IPS DF 6.9 (cell line): ENCODE results near the gene BTRC.

Experiments
- DNase-seq: peaks from one replicate; pipeline ENCODE4 v3.0.0-alpha.2; 2013; ENCODE audit warnings: low read depth, low spot score
- H3K27ac ChIP-seq: one replicate; pipeline ENCODE4 v1.5.1; 2013; ENCODE audit warnings: low read length, control low read depth
- H3K27me3 ChIP-seq: 2 replicates; pipeline ENCODE4 v1.6.1; 2013; ENCODE audit warnings: mild to moderate bottlenecking, low read length; ENCODE audit not compliant: control insufficient read depth, insufficient read depth
- H3K36me3 ChIP-seq: 2 replicates; pipeline ENCODE4 v1.6.1; 2013; ENCODE audit warnings: low read length; ENCODE audit not compliant: control insufficient read depth, insufficient read depth
- H3K4me1 ChIP-seq: 2 replicates; pipeline ENCODE4 v1.6.1; 2013; ENCODE audit warnings: low read length; ENCODE audit not compliant: control insufficient read depth, insufficient read depth
- H3K4me3 ChIP-seq: 2 replicates; pipeline ENCODE4 v1.5.1; 2013; ENCODE audit warnings: mild to moderate bottlenecking, low read length
- H3K9me3 ChIP-seq: 2 replicates; pipeline ENCODE4 v1.6.1; 2013; ENCODE audit warnings: low read length, inconsistent platforms; ENCODE audit not compliant: control insufficient read depth, insufficient read depth
- WGBS: extraction: QIAGEN DNeasy Blood & Tissue Kit; methylation state at CpG from one replicate; pipeline ENCODE4 v1.1.7; 2013; ENCODE audit warnings: mixed read lengths, missing lambda C conversion rate; ENCODE audit not compliant: insufficient read length, insufficient coverage; 5-methylcytosine and 5-hydroxymethylcytosine counted together

BTRC gene

DNA sequence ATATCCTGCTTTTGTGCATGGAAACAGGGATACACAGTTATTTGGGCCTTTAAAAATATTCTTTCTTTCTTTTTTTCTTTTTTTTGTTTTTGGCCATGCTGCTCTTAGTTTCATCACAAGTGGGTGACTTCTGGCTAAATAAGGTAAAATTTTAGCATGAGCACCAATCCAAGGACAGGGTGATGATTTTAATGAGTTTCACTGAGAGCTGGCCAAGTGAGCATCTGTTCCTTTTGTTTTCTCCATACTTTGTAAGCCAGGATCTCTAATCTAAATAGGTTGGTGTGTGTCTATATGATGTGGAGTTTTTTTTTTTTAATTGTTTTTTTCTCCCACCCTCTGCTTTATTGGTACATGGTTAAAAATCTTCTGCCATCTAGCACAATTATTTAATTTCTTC, 127.3 kb downstream of the BTRC start:
- H3K4me3 ChIP-seq, result no peak overlapping the region
- no peaks in the 10 kb centered on the region for H3K27me3 ChIP-seq
- no peak overlapping the region for H3K27ac ChIP-seq
- H3K36me3 ChIP-seq, result no peaks in the 10 kb centered on the region
- DNase-seq, result no peak
- no peaks in the 10 kb centered on the region for H3K9me3 ChIP-seq
- peaks cover 3% of the 10 kb centered on the region; the same call in 1 of the 2 replicates for H3K4me1 ChIP-seq

DNA sequence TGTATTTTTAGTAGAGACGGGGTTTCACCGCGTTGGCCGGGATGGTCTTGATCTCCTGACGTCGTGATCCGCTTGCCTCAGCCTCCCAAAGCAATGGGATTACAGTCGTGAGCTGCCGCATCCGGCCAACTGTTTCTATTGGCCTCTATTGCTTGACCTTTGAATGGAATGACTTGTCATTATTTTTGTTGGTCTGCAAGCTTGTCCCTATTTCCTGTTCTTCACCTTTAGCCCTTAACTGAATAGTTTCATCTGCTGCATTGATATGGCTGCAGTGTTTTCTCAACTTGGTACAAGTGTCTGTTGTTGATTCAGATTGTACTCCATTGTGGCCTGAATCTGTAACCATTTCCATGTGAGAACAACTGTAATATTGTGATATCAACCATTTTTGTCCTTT, 128.6 kb downstream of the BTRC start:
- Histone ChIP-seq H3K4me1 (peaks cover 3% of the 10 kb centered on the region; the same call in 1 of the 2 replicates), H3K27me3 (no peaks in the 10 kb centered on the region), H3K27ac (no peak overlapping the region), H3K4me3 (no peak overlapping the region), H3K9me3 (no peaks in the 10 kb centered on the region), H3K36me3 (no peaks in the 10 kb centered on the region)
- no peak for DNase-seq
- no CpG with 5 or more reads among the region's 10 CpGs for WGBS

DNA sequence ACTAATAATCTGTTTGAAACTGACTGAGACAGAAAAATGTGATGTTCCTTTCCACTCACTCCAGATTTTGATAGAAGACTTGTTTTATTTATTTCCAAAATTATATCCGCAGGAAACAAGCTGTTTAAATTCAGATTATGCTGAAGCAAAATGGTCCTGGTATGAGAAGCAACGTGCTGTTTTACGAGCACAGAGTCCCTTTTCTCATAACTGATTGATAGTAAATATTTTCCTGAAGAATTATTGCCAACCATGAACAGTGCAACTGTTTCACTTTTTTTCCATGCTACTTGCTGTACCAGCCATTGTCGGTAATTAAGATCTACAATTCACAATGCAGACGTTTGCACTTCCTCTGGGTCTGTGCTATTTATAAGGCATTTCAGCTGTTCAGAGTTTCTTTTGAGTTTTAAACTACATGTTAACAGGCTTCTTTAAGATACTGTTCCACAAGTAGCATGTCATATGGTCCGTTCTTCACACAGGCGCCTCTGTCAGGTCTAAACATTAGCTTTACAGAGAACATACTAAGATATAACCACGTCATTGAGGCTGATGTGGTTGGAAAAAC, 130.3 kb downstream of the BTRC start:
- DNase-seq, result no peak
- Histone ChIP-seq H3K9me3 (no peaks in the 10 kb centered on the region), H3K27me3 (no peaks in the 10 kb centered on the region), H3K4me3 (no peak overlapping the region), H3K27ac (no peak overlapping the region), H3K4me1 (peaks cover 3% of the 10 kb centered on the region; the same call in 1 of the 2 replicates), H3K36me3 (no peaks in the 10 kb centered on the region)
- WGBS, result no CpG with 5 or more reads among the region's 8 CpGs

DNA sequence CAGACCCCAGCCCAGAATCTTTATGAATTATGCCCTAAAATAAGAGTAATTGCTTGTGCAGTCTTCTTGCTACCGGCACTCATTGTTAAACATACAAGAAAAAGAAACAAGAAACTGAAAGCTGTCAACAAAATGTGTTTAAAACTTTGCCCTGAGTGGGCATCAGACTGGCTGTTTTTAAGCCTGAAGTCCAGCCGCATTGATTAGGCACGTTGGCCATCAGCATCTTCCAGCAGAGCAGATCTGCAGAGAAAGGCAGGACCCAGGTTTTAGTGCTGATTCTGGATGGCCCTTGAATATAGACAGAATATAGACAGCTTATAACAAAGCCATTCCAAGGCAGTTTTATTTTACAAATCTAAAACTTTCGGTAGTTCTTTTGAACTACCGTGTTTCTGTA, 131.2 kb downstream of the BTRC start:
- peaks cover 3% of the 10 kb centered on the region; the same call in 1 of the 2 replicates for H3K4me1 ChIP-seq
- H3K36me3 ChIP-seq, result no peaks in the 10 kb centered on the region
- no peak for DNase-seq
- no peak overlapping the region for H3K4me3 ChIP-seq
- no peaks in the 10 kb centered on the region for H3K27me3 ChIP-seq
- WGBS, result no CpG with 5 or more reads among the region's 5 CpGs
- H3K27ac ChIP-seq, result no peak overlapping the region
- no peaks in the 10 kb centered on the region for H3K9me3 ChIP-seq

DNA sequence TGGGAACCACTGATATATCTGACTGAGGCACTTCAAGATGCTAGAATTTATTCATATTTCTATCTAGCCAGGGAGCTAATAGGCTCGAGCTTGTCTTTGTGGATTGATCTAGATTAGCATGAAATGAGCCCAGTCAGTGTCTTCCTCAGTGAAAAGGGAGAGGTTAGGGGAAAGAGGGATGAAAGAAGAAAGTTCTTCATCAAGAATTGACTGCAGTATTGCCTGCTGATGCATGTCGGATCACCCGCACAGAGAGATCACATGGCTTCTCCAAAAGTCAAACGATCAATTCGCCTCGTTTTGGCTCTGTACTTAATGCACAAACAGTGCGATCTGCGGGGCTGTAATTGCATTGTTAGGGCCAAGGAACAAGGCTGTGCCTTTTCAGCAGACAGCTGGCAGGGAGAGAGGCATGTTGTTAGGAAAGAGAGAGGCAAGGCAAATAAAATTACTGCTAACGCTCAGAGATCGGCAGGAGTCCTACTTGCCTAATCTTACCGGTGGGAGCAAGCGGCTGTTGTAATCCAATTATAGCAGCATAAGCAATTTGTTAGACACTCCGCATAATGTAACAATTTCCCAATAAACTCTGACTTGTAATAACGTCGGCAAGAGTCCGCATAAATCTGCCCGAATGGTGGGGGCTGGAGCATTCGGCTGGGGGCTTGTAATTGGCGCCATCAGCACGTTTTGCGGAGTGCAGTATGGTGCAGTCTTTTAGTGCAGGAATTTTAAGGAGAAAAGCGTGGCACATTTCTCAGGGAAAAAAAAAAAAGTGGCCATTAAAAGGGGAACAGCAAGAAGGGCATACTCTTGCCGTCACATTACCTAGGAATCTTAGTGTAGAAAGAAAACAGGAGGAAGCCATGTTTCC, 132.0 kb downstream of the BTRC start:
- Histone ChIP-seq H3K27me3 (no peaks in the 10 kb centered on the region), H3K4me1 (peaks cover 3% of the 10 kb centered on the region; the same call in 1 of the 2 replicates), H3K36me3 (no peaks in the 10 kb centered on the region), H3K4me3 (no peak overlapping the region), H3K27ac (no peak overlapping the region), H3K9me3 (no peaks in the 10 kb centered on the region)
- DNase-seq, result no peak
- WGBS, result no CpG with 5 or more reads among the region's 23 CpGs

DNA sequence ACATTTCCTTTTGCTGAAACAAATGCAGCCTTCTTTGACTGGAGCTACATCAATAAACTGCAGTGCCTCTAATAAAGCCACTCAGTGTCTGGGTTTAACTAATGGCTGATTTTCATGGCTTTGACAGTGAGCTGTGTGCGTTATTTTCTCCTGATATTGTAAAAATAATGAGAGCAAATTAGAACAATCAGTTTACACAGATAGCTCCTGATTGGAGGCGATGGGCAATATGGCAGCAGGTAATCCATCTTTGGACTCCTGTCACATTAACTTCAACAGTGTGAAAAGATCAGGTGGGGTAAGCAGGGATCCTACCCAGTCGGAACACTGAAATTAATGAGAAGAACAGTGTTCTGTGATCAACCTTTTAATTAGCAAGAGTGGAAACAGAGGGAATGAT, 133.4 kb downstream of the BTRC start:
- Histone ChIP-seq H3K9me3 (no peaks in the 10 kb centered on the region), H3K27ac (no peak overlapping the region), H3K36me3 (no peaks in the 10 kb centered on the region), H3K4me3 (no peak overlapping the region), H3K4me1 (peaks cover 3% of the 10 kb centered on the region; the same call in 1 of the 2 replicates), H3K27me3 (no peaks in the 10 kb centered on the region)
- no CpG with 5 or more reads among the region's 3 CpGs for WGBS
- no peak for DNase-seq

DNA sequence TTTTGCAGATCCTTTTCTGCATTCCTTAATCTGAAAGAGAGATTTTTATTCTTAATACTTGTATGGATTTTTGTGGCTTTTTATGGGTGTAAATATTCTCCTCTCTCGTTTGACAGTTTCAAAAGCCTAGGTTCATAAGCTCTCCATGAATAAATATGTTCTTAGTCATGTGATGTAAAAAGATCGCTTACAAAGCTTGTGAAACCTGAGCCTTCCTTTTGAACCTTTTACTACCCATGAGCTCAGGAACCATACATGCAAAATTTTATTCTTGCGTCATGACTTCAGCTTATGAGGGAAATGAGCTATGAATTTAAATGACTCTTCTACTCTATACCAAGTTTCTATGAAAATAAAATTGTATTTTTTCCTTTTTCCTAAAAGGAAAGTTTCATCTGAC, 135.4 kb downstream of the BTRC start:
- no peak overlapping the region for H3K27ac ChIP-seq

DNA sequence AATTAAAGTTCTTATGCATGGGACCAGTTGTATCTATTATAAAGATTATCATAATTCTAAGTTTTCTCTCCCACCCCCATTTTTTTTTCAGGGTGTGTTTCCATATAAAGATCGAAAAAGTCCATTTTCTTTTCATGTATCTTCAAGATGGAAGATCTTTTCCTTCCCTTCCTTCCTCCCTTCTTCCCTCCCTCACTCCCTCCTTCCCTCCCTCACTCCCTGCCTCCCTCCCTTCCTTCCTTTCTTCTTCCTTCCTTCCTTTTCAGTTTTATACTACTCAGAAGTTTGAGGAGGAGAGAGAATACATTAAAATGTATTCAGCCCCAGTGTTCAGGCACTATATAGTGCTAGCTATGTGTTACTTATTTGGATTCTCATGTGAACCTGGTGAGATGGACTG, 136.1 kb downstream of the BTRC start:
- no peak for DNase-seq
- no peak overlapping the region for H3K4me3 ChIP-seq
- H3K4me1 ChIP-seq, result peaks cover 3% of the 10 kb centered on the region; the same call in 1 of the 2 replicates
- H3K9me3 ChIP-seq, result no peaks in the 10 kb centered on the region
- no peaks in the 10 kb centered on the region for H3K36me3 ChIP-seq
- no peaks in the 10 kb centered on the region for H3K27me3 ChIP-seq
- WGBS, result no CpG with 5 or more reads among the region's 1 CpG
- no peak overlapping the region for H3K27ac ChIP-seq

More for the DNA sequence above, 135.4 kb downstream of the BTRC start:
- WGBS, result no CpG with 5 or more reads among the region's 3 CpGs
- Histone ChIP-seq H3K27me3 (no peaks in the 10 kb centered on the region), H3K9me3 (no peaks in the 10 kb centered on the region), H3K4me3 (no peak overlapping the region), H3K36me3 (no peaks in the 10 kb centered on the region), H3K4me1 (peaks cover 3% of the 10 kb centered on the region; the same call in 1 of the 2 replicates)
- DNase-seq, result no peak

DNA sequence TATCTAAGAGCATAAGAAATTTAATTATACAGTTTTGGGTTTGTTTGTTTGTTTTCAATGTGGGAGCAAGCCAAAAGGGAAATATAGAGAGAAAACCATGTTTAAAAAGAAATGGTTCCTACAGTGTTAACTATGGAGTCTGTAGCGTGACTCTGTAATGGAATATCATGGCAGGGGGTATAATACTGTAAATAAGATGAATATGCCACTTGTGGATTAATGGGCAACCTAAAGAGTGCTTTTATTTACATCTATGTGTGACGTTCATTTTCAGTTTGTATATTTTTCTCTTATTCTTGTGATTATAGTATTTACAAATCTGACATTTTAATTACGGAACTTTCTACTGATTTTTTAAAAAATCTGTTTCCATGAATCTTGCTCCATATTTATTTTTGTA, 138.2 kb downstream of the BTRC start:
- no peak for DNase-seq
- no peaks in the 10 kb centered on the region for H3K36me3 ChIP-seq
- H3K27me3 ChIP-seq, result no peaks in the 10 kb centered on the region
- H3K4me1 ChIP-seq, result no peaks in the 10 kb centered on the region; the same call in 1 of the 2 replicates
- no peaks in the 10 kb centered on the region for H3K9me3 ChIP-seq
- no peak overlapping the region for H3K4me3 ChIP-seq
- no peak overlapping the region for H3K27ac ChIP-seq
- WGBS, result no CpG with 5 or more reads among the region's 3 CpGs

DNA sequence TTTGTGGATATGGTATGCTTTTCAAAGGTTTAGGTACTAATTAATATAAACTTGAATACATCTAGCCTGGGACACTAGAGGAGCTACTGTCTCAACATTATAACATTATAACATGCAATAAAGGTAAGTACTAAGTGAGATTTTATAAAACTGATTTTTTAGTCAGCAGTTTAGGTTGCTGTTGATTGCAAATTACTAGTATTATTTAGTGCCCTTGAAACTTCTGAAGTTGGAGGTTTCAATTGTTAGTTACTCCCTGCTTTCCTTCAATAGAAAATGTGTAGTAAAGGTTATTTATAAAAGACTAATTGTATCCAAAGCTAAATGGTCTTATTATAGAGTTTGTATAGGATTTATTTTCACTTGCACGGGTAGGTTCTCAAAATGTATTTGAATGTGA, 138.8 kb downstream of the BTRC start:
- WGBS, result no CpG with 5 or more reads among the region's 1 CpG
- Histone ChIP-seq H3K4me1 (no peaks in the 10 kb centered on the region; the same call in 1 of the 2 replicates), H3K27me3 (no peaks in the 10 kb centered on the region), H3K4me3 (no peak overlapping the region), H3K9me3 (no peaks in the 10 kb centered on the region), H3K36me3 (no peaks in the 10 kb centered on the region), H3K27ac (no peak overlapping the region)
- no peak for DNase-seq
